Fibroblast of pulmonary artery (primary cell): ENCODE measurements around the gene ZFHX3.

ENCODE experiments used
- DNase-seq: peaks from one replicate; pipeline ENCODE4 v3.0.0-alpha.2; 2010; ENCODE audit warnings: low read depth
- H3K4me3 ChIP-seq: replicated peaks from 2 replicates; pipeline ENCODE4 v1.5.1; 2011; ENCODE audit warnings: low read depth, mild to moderate bottlenecking, control low read depth, low read length, moderate library complexity
- TF ChIP-seq, protein P1 (sequence below): IDR thresholded peaks from 2 replicates; pipeline ENCODE4 v1.5.1; 2011; ENCODE audit warnings: mild to moderate bottlenecking, control low read depth, low read length, inconsistent platforms; ENCODE audit errors: missing control alignments

The ZFHX3 gene

DNA sequence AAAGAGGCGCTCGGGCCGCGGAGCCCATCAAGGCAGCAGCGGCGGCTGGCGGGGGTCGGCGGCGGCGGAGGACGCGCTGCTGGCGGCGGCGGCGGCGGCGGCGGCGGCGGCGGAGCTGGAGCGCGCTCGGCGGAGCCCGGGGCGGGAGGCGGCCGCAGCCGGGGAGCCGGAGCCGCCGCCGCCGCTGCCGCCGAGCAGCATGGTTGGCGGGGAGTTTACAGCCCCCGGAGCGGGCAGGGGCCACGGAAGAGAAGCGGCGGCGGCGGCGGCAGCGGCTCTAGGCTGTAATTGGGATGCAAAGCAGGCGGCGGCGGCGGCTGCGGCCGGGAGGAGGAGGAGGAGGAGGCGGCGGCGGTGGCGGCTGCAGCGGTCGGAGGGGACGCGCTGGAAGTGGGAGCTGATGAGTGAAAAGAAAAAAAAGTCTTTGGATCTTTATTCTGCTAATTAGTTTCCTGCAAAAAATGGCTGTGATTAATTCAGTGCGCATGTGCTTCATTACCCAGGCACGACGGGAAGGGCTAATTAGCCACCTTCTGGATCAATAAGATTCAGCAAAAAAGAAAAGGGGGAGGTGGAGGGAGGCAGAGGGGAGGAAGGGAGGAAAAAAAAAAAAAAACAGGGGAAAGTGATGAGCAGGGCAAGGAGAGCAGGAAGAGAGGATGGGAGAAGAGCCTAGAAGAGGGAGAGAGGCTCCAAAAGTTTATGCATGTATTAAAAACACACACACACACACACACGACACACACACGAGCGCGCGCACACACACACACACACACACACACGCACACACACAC, 10.9 kb upstream of the ZFHX3 start:
- peak; percentile 66 for DNase-seq
- TF ChIP-seq, protein P1, sequence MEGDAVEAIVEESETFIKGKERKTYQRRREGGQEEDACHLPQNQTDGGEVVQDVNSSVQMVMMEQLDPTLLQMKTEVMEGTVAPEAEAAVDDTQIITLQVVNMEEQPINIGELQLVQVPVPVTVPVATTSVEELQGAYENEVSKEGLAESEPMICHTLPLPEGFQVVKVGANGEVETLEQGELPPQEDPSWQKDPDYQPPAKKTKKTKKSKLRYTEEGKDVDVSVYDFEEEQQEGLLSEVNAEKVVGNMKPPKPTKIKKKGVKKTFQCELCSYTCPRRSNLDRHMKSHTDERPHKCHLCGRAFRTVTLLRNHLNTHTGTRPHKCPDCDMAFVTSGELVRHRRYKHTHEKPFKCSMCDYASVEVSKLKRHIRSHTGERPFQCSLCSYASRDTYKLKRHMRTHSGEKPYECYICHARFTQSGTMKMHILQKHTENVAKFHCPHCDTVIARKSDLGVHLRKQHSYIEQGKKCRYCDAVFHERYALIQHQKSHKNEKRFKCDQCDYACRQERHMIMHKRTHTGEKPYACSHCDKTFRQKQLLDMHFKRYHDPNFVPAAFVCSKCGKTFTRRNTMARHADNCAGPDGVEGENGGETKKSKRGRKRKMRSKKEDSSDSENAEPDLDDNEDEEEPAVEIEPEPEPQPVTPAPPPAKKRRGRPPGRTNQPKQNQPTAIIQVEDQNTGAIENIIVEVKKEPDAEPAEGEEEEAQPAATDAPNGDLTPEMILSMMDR = no peak
- peak overlapping the region; percentile 84 for H3K4me3 ChIP-seq

DNA sequence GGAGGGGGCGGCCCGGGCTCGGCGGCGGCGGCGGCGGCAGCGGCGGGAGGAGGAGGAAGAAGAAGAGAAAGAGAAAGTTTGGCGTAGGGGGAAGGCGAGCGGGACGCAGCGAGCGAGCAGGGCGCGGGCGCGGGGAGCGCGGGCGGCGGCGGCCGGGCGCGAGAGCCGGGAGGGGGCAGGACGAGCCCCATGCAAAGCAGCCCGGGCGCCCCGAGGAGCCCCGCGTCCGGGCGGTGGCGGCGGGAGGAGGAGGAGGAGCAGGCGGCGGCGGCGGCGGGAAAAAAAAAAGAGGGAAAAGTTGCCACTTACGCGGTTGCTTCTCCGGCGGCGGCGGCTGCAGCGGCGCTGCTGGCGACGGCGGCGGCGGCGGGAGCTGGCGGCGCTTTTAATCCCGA, 10.3 kb upstream of the ZFHX3 start:
- peak; percentile 45 for DNase-seq
- H3K4me3 ChIP-seq = peak overlapping the region; percentile 84

DNA sequence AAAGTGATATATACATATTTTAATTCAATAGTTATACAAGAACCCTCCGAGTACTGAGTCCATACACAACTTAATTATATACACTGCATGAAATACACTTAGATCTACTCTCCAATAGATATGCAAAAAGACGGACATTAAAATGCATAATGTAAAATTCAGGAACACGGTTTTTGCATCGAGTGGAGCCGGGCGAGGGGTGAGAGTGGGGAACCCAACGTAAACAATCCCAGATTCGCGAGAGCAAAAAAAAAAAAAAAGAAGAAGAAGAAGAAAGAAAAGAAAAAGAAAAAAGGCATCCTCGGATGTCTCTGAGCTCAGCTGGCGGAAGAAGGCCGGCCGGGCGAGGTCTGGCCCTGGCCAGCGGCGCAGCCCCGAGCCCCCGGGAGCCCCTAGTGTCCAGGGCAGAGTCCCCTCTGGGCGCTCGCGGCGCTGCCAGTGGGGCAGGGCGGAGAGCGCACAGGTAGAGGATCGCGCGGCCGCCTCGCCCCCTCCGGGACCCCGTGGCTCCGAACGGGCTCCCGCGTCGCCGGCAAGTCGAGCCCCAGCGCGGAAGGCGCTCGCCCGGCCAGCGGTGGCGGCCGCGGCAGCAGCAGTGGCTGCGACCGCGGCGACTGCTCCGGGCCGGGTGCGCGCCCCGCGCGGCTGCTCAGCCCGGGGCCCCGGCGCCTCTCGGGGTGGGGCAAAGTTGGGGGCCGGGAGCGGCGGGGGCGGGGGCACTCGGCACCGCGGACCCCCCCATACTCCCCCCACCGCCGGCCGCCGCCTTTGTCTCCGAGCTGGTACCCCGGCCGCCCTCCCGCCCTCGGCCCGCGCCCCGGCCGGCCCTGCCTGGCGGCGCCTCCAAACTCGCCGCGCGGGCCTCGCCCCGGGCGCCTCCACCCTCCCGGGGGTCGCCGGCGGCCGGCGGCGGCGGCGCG, 9.6 kb upstream of the ZFHX3 start:
- H3K4me3 ChIP-seq = peak overlapping the region; percentile 84
- TF ChIP-seq, protein P1 = no peak
- peak; percentile 47 for DNase-seq

More for the DNA sequence above, 10.3 kb upstream of the ZFHX3 start:
- TF ChIP-seq, protein P1 = no peak

DNA sequence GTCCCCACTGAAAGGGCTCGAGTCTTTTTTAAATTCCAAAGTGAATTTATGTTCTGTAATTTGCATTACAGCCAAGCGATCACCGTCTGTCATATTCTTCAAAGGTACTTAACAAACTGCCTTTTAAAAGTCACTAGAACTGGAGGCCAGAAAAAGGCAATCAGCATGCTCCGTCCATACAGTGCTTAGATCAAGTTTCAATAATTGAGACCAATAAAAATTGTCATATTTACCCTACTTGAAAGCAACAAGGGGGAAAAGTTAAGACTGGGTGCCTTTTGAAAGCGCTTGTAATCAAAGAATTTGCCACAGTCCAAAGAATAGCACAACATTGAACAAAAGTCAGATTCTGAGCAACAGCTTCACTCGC, 9.0 kb upstream of the ZFHX3 start:
- TF ChIP-seq, protein P1 = no peak
- H3K4me3 ChIP-seq = peak overlapping the region; percentile 84

DNA sequence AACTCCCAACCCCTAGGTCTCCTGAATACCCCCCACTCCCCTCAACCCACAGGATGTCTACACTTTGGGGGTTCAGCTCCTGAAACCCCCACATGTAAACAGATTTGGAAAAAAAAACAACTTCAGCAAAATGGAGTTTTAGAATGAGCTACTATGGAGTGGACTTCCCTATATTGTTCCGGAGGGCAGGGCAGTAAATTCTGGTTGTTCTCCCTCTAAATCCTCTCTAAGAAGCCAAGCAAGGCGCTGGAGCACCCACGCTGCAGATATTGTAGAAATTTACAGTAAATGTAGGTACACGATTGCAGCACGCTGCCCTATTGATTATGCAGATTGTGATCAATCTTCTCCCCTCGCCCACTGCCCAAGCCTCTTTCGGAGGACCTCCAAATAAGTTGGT, 8.5 kb upstream of the ZFHX3 start:
- TF ChIP-seq, protein P1 = no peak
- peak overlapping the region; percentile 84 for H3K4me3 ChIP-seq
- DNase-seq = no peak

More for the DNA sequence above, 9.0 kb upstream of the ZFHX3 start:
- peak; percentile 30 for DNase-seq

DNA sequence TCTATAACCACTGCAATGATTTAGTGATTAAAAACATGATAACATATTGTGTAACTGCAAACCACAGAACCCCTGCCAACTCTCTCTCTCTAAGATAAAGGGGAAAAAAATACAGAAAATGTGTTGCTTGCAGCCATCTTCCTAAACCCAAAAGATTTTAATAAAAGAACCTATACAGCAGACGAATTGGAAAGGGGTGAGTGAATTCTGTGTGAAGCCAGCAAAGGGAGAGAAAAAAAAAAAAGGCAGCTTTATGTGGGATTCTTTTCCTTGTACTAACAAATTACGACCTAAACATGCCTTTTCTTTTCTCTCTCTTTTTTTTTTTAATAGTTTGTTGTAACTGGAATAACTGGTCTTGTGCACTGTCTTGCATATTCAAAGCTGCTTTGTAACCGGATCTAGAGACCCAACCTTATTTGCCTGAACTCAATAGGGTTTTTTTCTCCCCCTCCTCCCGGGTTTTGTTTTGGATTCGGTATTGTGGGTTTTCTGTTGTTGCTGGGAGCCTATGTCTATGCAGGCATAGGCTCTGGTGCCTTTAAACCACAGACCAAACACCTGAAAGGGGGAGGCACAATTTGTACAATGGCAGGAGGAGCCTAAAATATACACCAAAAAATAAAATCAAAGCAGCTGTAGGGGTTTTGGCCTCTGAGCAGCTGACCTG, 7.0 kb upstream of the ZFHX3 start:
- peak overlapping the region; percentile 4 for H3K4me3 ChIP-seq
- TF ChIP-seq, protein P1 = no peak
- DNase-seq = peak; percentile 58
